ENCODE data around the gene PAPLN.
"Not testable (repeated sequence)": the region's sequence is repeated elsewhere in the genome, so short reads cannot be mapped to it uniquely, and the experiment has no call there.

The PAPLN gene

GRCh38 chr14:73289729-73290128 is 52.4 kb downstream of the PAPLN start:
- peak; percentile 51 for DNase-seq (ENCODE audit: low read depth)

DNA sequence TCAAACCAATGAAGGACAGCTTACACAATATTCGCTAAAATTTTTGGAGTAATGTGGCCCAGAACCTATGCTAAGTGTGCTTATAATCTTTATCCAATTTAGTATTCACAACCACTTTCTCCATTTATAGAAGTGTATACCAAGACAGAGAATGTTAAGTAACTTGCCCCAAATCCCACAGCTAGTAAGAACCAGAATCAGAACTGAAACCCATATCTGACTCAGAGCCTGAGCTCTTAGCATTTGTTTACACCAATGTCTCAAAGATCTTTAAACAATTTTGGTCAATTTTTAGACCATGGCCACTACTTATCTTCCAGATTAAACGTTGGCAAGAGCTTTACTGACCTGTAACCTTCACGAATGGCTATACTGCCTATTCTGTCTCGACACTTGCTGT is 53.0 kb downstream of the PAPLN start:
- peak; percentile 41 for DNase-seq (ENCODE audit: low read depth)

- peak; percentile 17 for DNase-seq (ENCODE audit: low read depth)
These were observed 56.8 kb downstream of the PAPLN start for GRCh38 chr14:73293782-73294781.

GRCh38 chr14:73295198-73295796 is 58.0 kb downstream of the PAPLN start:
- peak; percentile 19 for DNase-seq (ENCODE audit: low read depth)

DNA sequence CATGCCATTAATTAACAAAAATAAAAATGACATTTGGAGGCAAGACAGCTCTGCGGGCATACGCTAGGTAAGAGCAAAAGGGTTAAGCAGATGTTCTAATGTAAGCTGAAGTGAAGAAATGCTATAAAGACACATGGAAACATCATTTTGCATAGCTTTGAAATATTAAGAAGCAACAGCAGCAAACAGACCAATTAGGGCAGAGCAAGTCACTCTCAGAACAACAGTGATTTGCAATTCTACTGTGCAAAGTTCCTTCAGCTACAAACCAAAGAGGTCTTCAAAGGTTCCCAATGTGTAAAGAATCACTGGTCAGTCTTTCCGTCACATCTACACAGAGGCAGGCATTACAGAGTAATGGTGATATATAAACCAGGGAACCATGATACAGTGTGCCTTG is 68.2 kb downstream of the PAPLN start:
- no peak for DNase-seq (ENCODE audit: low read depth)

- DNase-seq (ENCODE audit: low read depth): no peak
These were observed 70.0 kb downstream of the PAPLN start for GRCh38 chr14:73307261-73307660.

DNA sequence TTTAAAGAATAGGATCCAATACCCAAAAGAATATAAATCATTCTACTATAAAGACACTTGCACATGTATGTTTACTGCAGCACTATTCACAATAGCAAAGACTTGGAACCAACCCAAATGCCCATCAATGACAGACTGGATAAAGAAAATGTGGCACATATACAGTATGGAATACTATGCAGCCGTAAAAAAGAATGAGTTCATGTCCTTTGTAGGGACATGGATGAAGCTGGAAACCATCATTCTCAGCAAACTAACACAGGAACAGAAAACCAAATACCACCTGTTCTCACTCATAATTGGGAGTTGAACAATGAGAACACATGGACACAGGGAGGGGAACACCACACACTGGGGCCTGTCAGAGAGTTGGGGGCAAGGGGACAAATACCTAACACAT is 71.9 kb downstream of the PAPLN start:
- DNase-seq (ENCODE audit: low read depth): not testable (repeated sequence)

- DNase-seq (ENCODE audit: low read depth): no peak
These were observed 74.4 kb downstream of the PAPLN start for GRCh38 chr14:73311708-73312030.

DNA sequence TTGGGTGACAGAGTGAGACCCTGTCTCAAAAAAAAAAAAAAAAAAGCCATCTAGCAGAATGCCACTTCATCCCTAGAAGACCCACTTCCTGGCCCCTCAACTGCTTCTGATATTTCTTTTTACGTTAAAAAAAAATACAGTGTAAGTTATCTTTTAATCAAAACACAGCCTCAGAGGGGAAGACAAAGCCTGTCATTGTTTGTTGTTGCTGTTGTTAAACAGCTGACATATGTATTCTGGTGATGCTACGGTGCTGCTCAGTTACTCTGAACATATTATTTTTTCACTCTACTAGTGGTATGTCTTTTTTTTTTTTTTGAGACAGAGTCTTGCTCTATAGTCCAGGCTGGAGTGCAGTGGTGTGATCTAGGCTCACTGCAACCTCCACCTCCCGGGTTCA is 75.4 kb downstream of the PAPLN start:
- no peak for DNase-seq (ENCODE audit: low read depth)

DNA sequence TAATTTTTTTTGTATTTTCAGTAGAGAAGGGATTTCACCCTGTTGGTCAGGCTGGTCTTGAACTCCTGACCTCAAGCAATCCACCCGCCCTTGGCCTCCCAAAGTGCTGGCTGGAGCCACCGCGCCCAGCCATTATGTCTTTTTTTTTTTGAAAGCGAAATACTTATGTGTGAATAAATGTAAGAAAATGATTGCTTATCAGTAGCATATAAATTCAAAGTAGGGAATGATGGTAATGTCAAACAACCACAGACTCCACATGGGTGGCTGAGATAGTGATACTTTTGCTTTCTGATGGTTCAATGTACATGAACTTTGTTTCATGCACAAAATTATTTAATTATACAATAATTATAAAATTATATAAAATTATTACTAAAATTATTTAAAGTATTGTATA is 75.8 kb downstream of the PAPLN start:
- no peak for DNase-seq (ENCODE audit: low read depth)

DNA sequence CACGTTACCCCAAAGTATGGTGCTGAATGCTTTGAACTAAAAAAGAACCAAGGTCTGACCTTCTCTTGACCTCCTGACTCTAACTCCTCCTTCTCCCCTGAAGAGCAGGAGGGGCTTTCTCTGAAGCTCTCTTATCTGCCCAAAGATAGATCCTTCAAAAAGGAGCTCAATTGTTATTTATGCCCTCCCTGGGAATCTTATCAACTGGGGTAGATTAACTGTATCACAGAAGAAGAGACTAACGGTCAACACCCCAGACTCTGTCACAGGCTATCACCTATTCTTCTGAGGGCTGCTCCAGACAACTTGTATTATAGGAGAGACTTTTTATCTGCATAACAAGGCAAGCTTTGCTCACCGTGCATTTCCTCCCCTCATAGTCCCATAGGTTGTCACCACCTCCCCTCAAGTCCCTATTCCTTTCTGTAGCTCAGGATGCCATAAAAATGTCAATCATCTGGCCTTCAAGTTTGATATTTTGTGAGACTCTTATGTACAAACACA is 86.6 kb downstream of the PAPLN start:
- DNase-seq (ENCODE audit: low read depth): no peak

Measured in iris pigment epithelial cell (primary cell).